Activated T-helper 1 cell treated with anti-CD3 and anti-CD28 coated beads, Interleukin-12 subunit alpha, Interleukin-12 subunit beta, Interleukin-2, Interleukin-4 antibody, amounts not matched to agents 30 ng/mL and 10 ng/mL and 1 ng/mL, durations not matched to agents 14 hours and 24 hours and 36 hours (primary cell): ENCODE results near the gene GRM7. TPM values are rescaled to one million over a fixed set of nuclear protein-coding genes. Genes with fewer than 3 reads are reported as not detected.
"Not testable (repeated sequence)": the region's sequence is repeated elsewhere in the genome, so short reads cannot be mapped to it uniquely, and the experiment has no call there.

Source experiments
- DNase-seq: peaks from one replicate; pipeline ENCODE4 v3.0.0; 2021; ENCODE audit warnings: low spot score
- H3K27ac Mint-ChIP-seq: one replicate; pipeline ENCODE4 v1.8.0; 2021; ENCODE audit warnings: mild to moderate bottlenecking, mixed read lengths
- H3K27me3 Mint-ChIP-seq: one replicate; pipeline ENCODE4 v1.8.0; 2022; ENCODE audit warnings: mild to moderate bottlenecking, moderate library complexity, mixed read lengths; ENCODE audit not compliant: insufficient read depth
- H3K36me3 Mint-ChIP-seq: one replicate; pipeline ENCODE4 v1.8.0; 2021; ENCODE audit warnings: low read depth, mixed read lengths
- H3K4me1 Mint-ChIP-seq: one replicate; pipeline ENCODE4 v1.8.0; 2021; ENCODE audit warnings: low read depth, mixed read lengths
- H3K4me3 Mint-ChIP-seq: one replicate; pipeline ENCODE4 v1.8.0; 2021; ENCODE audit warnings: mild to moderate bottlenecking, moderate library complexity, mixed read lengths
- H3K9me3 Mint-ChIP-seq: one replicate; pipeline ENCODE4 v1.8.0; 2021; ENCODE audit warnings: mixed read lengths
- intact Hi-C: fragments of 100-400 bp; cut with micrococcal nuclease; formaldehyde crosslinking; loops from one replicate; pipeline ENCODE4 v1.15.1; 2024
- total RNA-seq: library from RNA; stranded (reverse); gene quantifications from 2 replicates; pipeline ENCODE4 v1.2.3, GENCODE V29; 2022

GRM7 gene
- total RNA-seq, 1 donor from 2014 or later, result not detected

DNA sequence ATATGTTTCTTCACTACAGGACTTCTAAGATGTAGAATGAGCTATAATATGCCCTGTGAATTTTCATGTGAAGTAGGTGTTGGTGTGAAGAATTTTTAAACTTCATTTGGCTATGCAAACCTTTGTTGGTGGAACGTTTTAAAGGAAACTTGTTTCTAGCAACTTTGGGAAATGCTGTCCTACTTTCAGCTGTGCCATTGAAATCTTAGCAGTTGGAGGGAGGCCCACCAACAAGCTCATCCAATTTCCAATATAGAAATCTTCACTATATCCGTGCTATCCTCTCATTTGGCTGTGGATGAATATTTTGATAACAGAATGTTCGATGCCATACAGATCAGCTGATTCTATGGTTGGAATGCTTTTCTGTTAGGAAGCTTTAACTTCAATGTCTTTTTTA, 51.3 kb downstream of the GRM7 start:
- H3K4me1 Mint-ChIP-seq, result no peaks in the 10 kb centered on the region
- H3K4me3 Mint-ChIP-seq, result no peak overlapping the region
- H3K9me3 Mint-ChIP-seq, result no peaks in the 10 kb centered on the region
- intact Hi-C loops, result no loop called here
- H3K27ac Mint-ChIP-seq, result no peak overlapping the region
- no peaks in the 10 kb centered on the region for H3K27me3 Mint-ChIP-seq
- no peaks in the 10 kb centered on the region for H3K36me3 Mint-ChIP-seq
- DNase-seq, result no peak

DNA sequence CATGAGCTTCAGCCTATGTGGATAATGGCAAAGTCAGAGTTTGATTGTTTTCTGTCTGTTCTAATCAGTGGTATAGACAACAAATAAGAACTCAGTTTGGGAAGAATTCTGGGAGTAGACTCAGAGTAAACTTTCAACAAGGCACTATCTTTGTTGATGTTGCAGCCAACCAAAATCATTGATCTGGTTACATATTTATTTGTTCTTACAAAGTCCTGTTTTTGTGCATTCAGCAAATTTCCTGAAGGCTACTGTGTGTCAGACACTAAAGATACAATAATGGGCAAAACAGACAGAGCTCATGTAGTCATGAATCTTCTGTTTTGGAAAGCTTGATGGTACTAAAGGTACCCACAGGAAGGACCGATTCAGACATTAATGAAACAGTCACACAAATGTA, 55.0 kb downstream of the GRM7 start:
- H3K27me3 Mint-ChIP-seq, result no peaks in the 10 kb centered on the region
- no peak overlapping the region for H3K27ac Mint-ChIP-seq

DNA sequence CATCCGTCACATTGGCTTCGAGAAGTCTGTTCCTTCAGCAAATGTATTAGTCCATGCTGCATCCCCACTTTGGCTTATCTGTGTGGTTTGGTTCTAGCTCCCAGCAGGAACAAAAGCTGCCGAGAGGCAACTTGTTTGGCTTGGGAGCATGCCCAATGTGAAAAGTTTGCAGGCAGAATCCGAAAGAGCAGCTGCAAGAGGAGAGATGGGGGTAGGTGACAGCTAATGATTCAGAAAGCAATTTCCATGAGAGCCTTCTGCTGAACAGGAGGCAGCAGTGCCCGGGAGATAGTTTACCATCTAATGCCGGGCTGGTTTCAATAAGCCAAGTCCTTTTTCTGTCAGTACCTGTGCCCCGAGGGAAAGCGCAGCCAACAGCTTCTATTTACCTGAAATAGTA, 60.2 kb downstream of the GRM7 start:
- intact Hi-C loops, result no loop called here
- Mint-ChIP-seq H3K9me3 (peaks cover 3% of the 10 kb centered on the region), H3K4me1 (no peaks in the 10 kb centered on the region), H3K27ac (no peak overlapping the region), H3K4me3 (no peak overlapping the region), H3K36me3 (no peaks in the 10 kb centered on the region), H3K27me3 (no peaks in the 10 kb centered on the region)
- DNase-seq, result no peak

More for the DNA sequence above, 55.0 kb downstream of the GRM7 start:
- Mint-ChIP-seq H3K9me3 (no peaks in the 10 kb centered on the region), H3K4me1 (no peaks in the 10 kb centered on the region), H3K36me3 (no peaks in the 10 kb centered on the region), H3K4me3 (no peak overlapping the region)
- no peak for DNase-seq
- intact Hi-C loops, result no loop called here

DNA sequence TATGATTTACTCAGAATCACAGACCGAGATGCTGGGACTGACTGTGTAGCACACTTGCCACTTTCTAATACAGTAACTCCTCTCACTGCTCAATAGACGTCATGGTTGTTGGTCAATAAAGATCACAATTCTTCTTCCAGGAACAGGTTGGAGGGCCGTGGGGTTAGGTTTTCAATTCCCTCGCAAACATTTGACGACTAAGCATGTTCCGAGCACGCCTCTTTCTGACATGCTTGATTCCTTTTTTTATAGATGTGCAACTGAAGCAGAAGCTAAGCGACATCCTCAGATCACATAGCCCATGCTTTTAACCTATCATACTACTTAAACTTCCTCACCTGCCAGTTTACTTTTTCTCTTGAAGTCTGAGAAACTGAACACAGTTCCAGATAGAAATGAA, 61.0 kb downstream of the GRM7 start:
- intact Hi-C loops, result no loop called here
- Mint-ChIP-seq H3K4me1 (no peaks in the 10 kb centered on the region), H3K27ac (no peak overlapping the region), H3K4me3 (no peak overlapping the region), H3K36me3 (no peaks in the 10 kb centered on the region), H3K9me3 (peaks cover 3% of the 10 kb centered on the region), H3K27me3 (no peaks in the 10 kb centered on the region)
- DNase-seq, result no peak

DNA sequence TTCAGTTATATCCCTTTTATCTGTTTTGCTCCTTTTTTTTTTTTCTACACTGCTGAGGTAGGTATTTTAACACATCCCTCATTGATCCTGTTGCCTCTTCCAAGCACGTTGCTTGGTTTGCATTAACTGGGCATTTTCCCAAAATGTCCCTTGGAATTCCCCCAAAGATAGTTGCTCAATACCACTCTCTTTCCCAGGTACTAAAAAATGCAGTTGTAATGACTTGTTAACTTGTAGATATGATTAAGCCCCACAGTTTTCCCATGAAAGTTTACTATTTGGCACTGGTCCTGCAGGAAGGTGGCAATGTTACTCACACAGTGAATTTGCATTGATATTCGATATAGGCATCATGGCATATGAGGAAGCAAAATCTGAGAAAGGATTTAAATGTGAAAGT, 67.1 kb downstream of the GRM7 start:
- Mint-ChIP-seq H3K27ac (no peak overlapping the region), H3K4me3 (no peak overlapping the region)
- intact Hi-C loops, result no loop called here

DNA sequence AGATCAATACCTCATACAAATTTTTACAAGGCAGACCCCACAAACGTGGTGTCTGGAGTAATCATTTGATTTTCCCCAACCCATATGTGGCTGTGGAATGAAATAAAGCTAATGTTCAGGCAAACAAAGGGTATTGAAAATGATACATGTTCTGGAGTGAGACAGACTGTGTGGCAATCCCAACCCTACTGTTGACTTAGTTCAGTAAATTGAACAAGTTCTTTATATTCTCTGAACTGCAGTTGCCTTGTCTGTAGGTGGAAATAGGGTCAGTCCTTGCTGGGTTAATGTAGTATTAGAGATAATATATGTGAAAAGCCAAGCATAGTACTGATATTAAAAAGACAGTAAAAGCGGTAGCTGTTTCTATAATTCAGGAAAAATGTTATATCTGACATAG, 69.0 kb downstream of the GRM7 start:
- Mint-ChIP-seq H3K27ac (no peak overlapping the region), H3K27me3 (no peaks in the 10 kb centered on the region), H3K36me3 (no peaks in the 10 kb centered on the region), H3K9me3 (peaks cover 7% of the 10 kb centered on the region), H3K4me1 (no peaks in the 10 kb centered on the region), H3K4me3 (no peak overlapping the region)
- intact Hi-C loops, result no loop called here
- no peak for DNase-seq

More for the DNA sequence above, 67.1 kb downstream of the GRM7 start:
- DNase-seq, result no peak
- peaks cover 3% of the 10 kb centered on the region for H3K9me3 Mint-ChIP-seq
- no peaks in the 10 kb centered on the region for H3K4me1 Mint-ChIP-seq
- no peaks in the 10 kb centered on the region for H3K36me3 Mint-ChIP-seq
- H3K27me3 Mint-ChIP-seq, result no peaks in the 10 kb centered on the region

DNA sequence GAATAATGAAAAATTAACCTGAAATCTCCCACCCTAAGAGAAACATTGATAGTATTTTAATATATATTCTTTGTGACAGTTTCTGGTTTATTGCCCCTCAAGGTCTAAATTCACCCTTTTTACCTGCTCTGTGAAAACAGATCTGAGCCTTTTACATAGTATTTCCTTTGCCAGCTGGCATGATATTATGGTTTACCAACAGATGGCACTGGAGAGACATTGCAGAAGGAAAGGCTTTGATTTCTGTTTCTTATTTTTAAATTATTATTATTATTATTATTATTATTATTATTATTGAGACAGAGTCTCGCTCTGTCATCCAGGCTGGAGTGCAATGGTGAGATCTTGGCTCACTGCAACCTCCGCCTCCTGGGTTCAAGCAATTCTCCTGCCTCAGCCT, 74.5 kb downstream of the GRM7 start:
- H3K4me1 Mint-ChIP-seq, H3K9me3 Mint-ChIP-seq, H3K4me3 Mint-ChIP-seq, intact Hi-C loops, DNase-seq, H3K27me3 Mint-ChIP-seq, H3K27ac Mint-ChIP-seq, H3K36me3 Mint-ChIP-seq: not testable (repeated sequence)

DNA sequence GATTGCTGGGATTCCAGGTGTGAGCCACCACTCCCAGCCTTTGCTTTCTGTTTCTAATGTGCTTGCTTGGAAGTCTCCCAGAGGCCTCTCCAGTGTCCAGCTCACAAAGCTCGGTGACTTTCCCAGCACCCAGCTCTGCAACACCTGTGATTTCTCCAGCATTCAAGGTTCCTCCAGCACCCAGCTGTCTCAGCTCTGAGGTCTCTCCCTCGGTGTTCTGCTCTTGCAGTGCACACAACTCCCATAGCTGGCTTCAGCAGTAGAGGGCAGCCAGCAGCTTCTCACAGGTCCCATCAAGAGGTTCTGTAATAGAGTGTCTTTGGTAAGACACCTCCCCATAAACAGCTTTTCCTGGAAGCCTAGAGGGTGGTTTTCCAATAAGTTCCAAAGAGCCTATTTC, 75.1 kb downstream of the GRM7 start:
- Mint-ChIP-seq H3K4me3 (no peak overlapping the region), H3K9me3 (peaks cover 8% of the 10 kb centered on the region), H3K36me3 (no peaks in the 10 kb centered on the region), H3K27ac (no peak overlapping the region), H3K27me3 (no peaks in the 10 kb centered on the region), H3K4me1 (no peaks in the 10 kb centered on the region)
- intact Hi-C loops, result no loop called here
- DNase-seq, result no peak

DNA sequence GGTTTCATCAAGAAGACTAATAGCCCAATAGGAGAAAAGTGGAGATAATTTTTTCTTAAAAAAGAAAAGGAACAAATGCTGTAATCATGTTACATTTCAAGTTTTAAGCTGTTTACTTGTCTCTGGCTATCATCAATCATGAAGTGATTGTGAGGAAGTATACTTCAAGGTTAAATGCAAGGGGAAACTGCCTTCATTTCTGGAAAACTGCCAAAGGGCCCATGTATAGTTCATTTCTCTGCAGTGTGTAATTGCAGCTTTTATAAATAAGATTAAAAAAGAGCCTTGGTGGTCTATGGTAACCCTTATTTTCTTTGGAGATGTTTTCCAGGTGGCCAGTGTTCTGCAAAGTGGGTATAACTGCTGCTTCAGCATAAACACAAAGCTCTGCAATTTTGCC, 101.9 kb downstream of the GRM7 start:
- H3K4me1 Mint-ChIP-seq, result no peaks in the 10 kb centered on the region
- H3K27ac Mint-ChIP-seq, result no peak overlapping the region
- H3K36me3 Mint-ChIP-seq, result no peaks in the 10 kb centered on the region
- no peaks in the 10 kb centered on the region for H3K9me3 Mint-ChIP-seq
- H3K4me3 Mint-ChIP-seq, result no peak overlapping the region
- intact Hi-C loops, result no loop called here
- H3K27me3 Mint-ChIP-seq, result no peaks in the 10 kb centered on the region
- no peak for DNase-seq

DNA sequence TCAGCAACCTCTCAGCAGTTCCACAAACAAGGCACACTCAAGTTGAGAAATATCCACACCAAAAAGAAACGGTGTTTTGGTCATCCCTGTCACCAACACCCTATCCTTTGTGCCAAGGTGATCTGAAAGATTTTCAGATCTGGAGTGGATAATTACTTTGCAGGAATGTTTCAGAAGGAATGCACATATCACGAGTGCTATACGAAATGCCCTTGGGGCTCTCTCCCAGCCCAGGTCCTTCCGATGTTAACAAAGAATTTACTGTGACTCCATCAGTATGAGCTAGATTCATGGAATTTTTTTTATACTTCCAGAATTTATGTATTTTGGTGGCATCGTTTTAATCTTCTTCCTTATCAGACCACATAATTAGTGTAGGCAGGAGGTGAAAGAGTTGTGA, 105.0 kb downstream of the GRM7 start:
- Mint-ChIP-seq H3K27ac (no peak overlapping the region), H3K4me1 (no peaks in the 10 kb centered on the region), H3K27me3 (no peaks in the 10 kb centered on the region), H3K9me3 (no peaks in the 10 kb centered on the region), H3K4me3 (no peak overlapping the region), H3K36me3 (no peaks in the 10 kb centered on the region)
- intact Hi-C loops, result no loop called here
- no peak for DNase-seq

DNA sequence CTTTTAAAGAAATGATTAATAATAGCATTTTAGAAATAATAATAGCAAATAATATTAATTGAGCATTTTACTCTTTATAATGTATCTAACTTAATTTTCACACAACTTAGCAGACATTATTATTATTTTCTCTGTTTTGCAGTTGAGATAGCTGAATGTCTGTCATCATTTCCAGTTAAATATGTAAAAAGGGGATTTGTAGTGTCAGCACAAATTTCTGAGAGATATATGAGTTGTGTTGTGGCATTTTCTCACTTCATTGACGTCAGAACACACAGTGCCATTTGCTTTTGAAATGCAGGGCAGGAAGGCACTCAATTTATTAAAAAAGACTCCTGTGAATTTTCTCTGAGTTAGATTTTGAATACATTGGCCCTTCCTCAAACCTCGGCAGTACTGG, 111.0 kb downstream of the GRM7 start:
- no peak for DNase-seq
- no peaks in the 10 kb centered on the region for H3K4me1 Mint-ChIP-seq
- H3K27ac Mint-ChIP-seq, result no peak overlapping the region
- intact Hi-C loops, result no loop called here
- peaks cover 2% of the 10 kb centered on the region for H3K9me3 Mint-ChIP-seq
- H3K4me3 Mint-ChIP-seq, result no peak overlapping the region
- H3K27me3 Mint-ChIP-seq, result no peaks in the 10 kb centered on the region
- no peaks in the 10 kb centered on the region for H3K36me3 Mint-ChIP-seq

DNA sequence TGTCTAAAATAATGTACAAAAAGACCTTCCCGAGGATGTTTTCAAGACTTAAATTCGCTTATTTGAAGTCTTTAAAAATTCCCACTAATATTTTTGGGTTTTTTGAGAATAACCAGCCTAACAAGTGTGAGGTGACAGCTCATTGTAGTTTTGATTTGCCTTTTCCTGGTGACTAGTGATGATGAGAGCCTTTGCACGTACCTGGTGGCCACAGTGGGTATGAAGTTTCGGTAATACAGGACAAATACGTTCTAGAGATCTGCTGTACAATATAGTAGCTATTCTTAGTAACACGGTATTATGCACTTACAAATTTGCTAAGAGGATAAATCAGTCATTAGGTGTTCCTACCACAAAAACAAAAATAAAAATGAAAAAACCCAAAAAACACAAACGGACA, 124.9 kb downstream of the GRM7 start:
- Mint-ChIP-seq H3K27ac (no peak overlapping the region), H3K4me3 (no peak overlapping the region), H3K36me3 (no peaks in the 10 kb centered on the region), H3K27me3 (no peaks in the 10 kb centered on the region), H3K9me3 (peaks cover 4% of the 10 kb centered on the region), H3K4me1 (no peaks in the 10 kb centered on the region)
- no peak for DNase-seq
- intact Hi-C loops, result no loop called here

DNA sequence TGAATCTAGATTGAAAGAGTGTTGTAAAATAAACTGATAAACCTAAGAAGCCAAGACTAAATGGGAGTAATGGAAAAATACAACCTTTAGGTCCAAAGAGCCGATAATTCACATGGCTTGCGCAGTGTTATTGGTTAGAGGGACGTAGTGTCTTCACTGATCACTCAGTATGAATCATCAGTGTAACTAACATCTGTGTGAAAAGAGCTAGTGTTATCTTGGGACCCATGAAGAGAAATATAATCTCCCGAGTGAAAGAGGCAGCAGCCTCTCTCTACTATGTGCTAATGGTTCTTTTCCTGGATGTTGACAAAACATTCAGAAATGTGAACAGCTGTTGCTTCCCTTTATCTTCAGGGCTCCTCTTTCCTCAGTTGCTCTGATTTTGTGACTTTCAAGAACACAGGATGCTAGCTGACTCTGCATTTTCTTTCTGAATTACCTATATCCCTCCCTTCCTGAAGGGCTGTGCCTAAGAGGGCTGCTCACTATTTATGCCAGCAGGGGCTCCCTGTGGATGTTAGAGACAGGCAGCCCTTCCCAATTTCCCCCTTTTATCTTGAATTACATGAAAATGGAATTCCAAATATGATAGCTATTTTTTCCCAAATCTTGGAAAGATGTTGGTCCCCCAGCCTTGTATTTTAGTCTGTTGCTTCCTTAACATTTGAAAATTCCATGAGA, 128.8 kb downstream of the GRM7 start:
- DNase-seq, result no peak
- Mint-ChIP-seq H3K9me3 (peaks cover 16% of the 10 kb centered on the region), H3K4me1 (no peaks in the 10 kb centered on the region), H3K36me3 (no peaks in the 10 kb centered on the region), H3K27ac (no peak overlapping the region), H3K4me3 (no peak overlapping the region), H3K27me3 (no peaks in the 10 kb centered on the region)
- intact Hi-C loops, result no loop called here

DNA sequence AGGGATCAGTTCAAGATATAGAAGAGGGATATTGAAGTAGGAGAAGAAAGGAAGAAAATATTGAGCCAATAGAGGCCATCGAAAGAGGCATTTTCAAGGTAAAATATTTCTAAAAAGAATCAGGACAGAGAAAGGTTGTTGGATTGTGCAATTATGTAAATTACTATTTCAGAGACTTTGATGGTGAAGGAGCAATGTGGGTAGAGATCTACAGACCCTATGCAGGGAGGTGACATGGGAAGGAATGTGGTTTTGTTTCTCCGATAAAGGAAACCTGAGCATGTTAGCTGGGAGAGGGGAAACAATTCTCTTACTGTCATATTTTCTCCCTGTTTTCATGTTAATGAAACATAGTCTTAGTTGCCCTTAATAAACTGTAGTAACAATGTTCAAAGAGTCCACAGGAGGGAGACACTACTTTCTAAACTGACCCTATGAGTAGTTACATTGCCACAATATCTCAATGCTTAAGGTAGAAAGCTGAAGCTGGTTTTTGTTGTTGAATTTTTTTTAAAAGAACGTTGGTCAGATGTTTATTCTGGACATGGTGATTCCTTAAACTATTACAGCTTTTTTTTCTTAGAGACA, 133.3 kb downstream of the GRM7 start:
- H3K9me3 Mint-ChIP-seq, result peaks cover 20% of the 10 kb centered on the region
- no peak overlapping the region for H3K4me3 Mint-ChIP-seq
- no peak for DNase-seq
- H3K27ac Mint-ChIP-seq, result no peak overlapping the region
- intact Hi-C loops, result no loop called here
- no peaks in the 10 kb centered on the region for H3K36me3 Mint-ChIP-seq
- no peaks in the 10 kb centered on the region for H3K27me3 Mint-ChIP-seq
- no peaks in the 10 kb centered on the region for H3K4me1 Mint-ChIP-seq
